ENCODE results near the gene C1QL1.

DNA sequence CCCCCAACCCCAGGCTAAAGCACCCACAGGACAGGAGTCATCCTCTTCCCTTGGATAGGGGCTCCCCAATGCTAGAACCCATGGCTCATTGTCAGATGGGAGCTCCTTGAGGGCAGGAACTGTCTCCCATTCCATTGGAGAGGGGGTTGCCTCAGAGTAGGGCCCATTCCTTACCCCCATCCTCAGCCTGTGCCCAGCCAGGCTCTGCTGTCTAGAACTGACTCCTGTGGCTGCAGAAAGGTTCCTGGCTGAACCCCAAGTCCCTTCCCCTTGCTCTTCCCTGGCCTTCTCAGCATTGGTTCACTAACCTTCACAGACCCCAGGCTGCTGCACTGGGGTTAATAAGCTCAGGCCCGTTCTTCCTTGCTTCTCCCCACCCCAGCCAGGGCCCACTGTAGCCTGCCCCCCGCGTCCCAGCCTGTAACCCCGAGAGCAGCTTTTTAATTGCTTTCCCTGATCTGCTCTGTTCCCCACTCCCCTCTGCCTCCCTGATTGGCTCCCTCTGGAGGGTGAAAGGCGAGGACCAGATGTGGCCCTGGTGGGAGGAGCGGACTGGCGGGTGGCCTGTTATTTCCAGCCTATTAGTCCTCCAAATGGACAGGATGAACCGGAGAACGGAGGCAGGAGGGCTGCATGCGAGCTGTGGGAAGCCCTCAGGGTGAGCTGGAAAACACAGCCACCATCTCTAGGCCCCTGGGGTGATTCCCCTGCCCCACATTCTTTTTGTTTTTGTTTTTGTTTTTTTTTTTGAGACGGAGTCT, 46.8 kb downstream of the C1QL1 start:
- TF ChIP-seq, protein P1, sequence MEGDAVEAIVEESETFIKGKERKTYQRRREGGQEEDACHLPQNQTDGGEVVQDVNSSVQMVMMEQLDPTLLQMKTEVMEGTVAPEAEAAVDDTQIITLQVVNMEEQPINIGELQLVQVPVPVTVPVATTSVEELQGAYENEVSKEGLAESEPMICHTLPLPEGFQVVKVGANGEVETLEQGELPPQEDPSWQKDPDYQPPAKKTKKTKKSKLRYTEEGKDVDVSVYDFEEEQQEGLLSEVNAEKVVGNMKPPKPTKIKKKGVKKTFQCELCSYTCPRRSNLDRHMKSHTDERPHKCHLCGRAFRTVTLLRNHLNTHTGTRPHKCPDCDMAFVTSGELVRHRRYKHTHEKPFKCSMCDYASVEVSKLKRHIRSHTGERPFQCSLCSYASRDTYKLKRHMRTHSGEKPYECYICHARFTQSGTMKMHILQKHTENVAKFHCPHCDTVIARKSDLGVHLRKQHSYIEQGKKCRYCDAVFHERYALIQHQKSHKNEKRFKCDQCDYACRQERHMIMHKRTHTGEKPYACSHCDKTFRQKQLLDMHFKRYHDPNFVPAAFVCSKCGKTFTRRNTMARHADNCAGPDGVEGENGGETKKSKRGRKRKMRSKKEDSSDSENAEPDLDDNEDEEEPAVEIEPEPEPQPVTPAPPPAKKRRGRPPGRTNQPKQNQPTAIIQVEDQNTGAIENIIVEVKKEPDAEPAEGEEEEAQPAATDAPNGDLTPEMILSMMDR (IDR thresholded peaks at IDR 0.05), result no peak
- TF ChIP-seq POLR2A (IDR thresholded peaks at IDR 0.05), result no peak

All from testis (tissue), 2 donors.